ENCODE data around the gene GMDS.

Gene GMDS

GRCh38 chr6:2173203-2173961 lies 72.0 kb downstream of the GMDS start:
- DNase-seq, result no peak

DNA sequence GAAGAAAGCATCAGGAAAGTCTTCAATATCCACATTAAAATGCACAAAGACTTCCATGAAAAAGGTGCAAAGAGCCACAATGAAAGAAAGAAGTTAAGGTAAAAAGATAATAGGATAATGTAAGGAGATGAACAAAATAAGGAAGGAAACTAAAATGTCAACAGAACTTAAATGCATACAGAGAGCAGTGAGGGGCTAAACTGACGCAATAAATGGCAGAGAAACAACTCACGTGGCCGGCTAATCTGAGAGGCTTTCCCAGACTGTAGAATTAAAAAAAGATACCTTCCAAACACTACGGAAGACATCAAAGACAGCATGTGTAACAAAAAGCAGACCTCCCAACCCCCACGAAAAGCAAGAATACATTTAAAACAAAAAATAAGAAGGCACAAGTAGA lies 73.7 kb downstream of the GMDS start:
- no peak for DNase-seq

GRCh38 chr6:2168480-2168879 lies 76.9 kb downstream of the GMDS start:
- no peak for DNase-seq

DNA sequence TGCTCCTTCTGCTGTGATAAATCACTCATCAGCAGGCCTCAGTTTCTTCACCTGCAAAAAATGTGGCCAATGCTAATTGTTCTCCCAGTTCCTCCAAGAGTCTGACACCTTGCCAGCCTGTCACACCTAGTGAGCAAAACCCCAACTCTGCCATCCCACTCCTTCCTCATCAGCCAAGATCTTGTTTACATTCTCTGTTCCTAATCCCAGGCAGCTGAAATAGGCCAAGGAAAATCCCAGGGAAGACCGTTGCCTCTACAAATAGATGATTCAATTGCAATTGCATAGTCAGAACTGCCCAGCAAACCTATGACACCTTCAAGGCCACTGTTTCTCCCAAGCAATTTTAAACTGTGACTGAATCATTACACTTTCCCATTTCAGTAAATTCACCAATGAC lies 78.7 kb downstream of the GMDS start:
- no peak for DNase-seq

DNA sequence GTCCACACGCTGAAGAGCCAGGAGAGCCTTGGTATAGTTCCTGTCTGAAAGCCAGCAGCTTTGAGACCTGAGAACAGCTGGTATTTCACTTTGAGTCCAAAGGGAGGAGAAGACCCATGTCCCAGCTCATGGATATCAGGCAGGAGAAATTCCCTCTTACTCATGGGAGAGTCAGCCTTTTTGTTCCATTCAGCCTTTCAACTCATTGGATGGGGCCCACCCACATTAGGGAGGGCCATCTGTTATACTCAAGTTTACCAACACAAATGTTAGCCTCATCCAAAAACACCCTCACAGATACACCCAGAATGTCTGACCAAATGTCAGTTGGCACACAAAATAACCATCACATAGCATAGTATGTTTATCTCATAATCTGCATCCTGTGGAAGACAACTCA lies 80.1 kb downstream of the GMDS start:
- no peak for DNase-seq

DNA sequence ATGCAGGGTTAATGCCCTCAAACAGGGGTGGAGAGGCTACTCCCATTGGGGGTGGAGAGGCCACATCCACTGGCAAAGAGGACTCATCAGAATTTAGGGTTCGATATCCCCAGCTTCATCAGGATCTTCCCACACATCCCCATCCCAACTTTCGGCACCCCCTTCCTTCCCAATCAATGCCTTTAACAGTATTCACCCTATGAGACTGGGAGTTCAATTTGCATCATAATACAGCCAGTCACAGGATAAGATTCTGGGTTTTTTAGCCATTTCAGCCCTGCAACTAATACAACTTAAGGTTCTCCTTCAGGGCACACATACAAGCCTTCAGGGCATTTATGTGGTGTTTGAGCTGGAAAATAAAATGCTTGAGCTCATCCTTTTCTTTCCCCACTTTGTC lies 80.9 kb downstream of the GMDS start:
- DNase-seq, result no peak

DNA sequence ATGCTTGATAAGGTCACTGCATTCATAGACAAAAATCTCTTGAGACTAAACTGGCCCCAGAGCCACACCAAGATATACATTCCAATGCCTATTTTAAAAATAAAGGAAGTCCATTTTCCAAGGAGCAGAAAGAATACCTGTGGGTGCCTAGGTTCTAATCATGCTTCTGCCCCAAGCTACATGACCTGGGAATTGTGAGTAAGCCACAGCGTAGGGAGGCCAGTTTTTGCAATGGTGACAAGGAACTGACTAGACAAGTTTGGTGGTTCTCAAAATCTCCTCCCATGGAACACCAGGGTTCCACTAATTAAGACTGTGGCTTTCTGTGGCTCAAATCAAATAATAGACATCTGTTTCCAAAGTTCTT lies 83.3 kb downstream of the GMDS start:
- no peak for DNase-seq

DNA sequence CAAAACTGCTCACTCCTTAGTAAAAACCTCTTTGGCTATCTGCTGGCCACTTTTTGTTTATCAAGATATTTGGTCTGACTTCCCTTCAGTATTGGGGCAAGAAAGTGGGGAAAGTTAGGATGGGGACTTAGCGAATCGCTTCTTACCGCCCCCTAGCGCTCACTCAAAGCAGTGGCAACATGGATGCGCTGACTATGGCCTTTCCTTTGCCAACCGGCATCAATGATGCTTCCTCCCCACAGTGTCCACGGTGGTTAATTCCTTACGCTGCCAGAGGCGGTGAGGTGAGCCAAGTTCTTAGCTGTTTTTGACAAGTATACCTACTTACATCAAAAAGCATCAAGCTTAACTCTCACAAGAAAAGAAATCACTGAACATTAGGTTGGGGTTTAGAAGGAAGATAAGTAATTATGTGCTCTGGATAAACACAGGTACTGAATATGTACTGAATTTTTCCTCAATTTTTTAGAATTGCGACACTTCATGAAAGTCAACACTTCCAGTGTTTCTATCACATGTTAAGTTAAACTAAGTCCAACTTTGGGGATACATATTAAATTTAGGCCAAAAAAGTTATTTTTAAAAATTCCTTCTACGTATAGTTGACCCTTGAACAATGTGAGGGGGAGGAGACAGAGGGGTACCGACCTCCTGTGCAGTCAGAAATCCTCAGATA lies 86.7 kb downstream of the GMDS start:
- no peak for DNase-seq

GRCh38 chr6:2157441-2158127 lies 87.8 kb downstream of the GMDS start:
- DNase-seq, result no peak

DNA sequence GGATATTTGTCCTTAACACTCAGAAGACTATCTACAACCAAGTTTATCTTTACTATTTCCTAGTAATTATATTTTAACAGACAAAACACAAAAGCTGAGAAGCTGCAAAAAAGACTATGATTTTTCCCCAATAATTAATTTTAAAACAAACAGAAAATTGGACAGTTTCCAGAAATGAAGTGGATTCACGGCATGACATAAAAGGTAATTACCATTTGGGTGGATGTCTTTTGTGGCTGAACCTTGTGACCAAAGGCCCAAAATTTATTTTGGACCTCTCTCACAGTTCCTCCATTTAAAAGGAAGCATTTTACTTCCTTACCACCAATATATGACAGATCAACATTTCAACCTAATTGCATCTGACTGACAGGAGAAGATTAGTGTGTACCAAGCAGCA lies 90.2 kb downstream of the GMDS start:
- DNase-seq, result no peak

DNA sequence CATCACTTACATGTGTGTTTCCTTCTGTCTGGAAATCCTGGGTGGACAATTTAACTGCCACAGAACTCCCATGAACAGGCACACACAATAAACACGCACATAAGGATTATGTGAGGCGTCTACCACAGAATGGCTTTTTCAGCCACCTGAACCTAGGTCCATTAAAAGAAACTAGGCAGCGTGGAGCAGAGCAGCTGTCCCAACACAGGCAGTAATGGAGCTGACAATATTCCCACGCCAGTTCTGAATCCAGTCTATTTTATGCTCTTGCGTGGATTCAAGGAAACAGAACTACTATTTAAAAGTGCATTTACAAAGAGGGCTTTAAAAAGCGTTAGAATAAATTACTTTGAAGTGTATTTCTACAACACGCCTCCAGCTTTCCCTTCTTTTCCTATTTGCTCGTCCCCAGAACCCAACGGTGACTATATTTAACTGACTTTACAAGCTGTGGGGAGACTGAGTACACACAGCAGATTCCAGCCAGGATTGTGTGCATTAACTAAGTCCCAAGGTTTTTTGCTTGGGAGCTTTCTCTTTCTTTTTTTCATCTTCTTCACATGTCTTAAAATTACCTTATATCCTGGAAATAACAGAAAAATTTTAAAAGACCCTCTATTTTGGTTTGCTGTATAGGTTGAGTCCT lies 95.9 kb downstream of the GMDS start:
- DNase-seq, result no peak

DNA sequence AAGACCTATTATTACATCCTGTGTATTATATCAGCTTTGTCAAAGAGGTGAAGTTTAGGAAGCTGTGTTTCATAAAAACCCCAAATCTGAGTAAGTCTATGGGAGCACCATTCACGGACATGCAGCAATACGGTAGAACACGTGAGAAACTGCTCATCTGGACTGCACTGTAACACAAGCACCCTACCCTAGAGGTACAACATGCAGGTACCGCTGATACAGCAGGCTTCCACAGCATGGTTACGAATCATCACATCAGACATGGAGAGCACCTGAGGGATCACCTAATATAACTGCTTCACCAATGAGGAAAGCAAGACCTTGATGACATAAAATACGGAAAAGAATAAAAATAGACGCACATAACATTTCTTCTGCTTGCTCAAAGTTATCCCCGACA lies 96.7 kb downstream of the GMDS start:
- no peak for DNase-seq

DNA sequence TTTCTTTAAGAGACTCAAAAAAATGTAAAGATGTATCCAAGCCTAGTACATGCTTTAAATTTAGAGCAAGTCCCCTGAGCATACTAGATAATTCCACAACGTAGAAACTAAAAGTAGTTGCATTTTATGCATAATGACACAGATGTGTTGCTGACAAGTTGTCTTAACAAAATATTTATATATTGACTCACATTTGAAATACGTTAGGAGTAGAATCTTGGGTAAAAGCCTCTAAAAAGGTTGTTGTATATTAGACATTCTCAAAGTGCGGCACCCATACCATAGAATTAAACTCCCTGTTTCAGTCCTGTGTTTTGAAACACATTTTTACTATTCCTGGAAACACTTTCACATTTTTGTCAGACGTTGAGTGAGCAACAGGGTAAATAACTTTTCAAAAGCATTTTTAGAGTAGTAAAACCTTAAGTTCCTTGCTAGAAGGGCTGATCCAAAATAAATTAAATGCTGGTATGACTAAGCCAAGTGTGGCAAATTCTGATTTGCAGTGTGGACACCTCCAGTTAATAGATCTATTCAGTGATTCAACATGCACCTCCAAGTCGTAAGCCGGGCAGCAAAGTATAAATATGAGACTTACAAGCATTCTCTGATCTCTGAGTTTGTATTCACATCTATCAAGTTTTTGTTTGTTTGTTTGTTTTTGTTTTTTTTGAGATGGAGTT lies 97.5 kb downstream of the GMDS start:
- DNase-seq, result no peak

- DNase-seq, result no peak
Observed at GRCh38 chr6:2147261-2147660, 98.1 kb downstream of the GMDS start.

DNA sequence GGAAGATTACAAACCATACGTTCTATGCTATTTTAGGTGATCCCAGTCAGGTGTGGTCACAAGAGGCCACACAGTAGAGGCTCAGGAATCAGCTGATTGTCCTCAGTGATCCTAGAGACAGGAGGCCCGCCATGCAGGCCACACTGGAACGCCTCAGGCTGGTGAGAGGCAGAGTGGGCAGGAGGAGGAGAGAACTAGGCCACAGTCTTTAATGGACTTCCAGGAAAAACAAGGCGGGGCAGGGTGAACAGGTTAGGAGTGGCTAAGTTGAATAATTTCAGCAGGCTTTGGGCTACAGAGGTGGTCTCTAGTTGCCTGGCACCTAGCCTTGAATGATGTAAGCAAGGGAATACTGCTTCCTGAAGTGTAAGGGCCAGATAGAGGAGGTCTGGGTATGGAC lies 101.2 kb downstream of the GMDS start:
- DNase-seq, result no peak

GRCh38 chr6:2141644-2142290 lies 103.6 kb downstream of the GMDS start:
- no peak for DNase-seq

- DNase-seq, result no peak
Observed at GRCh38 chr6:2140438-2141128, 104.8 kb downstream of the GMDS start.

- no peak for DNase-seq
Observed at GRCh38 chr6:2135401-2135800, 110.0 kb downstream of the GMDS start.

GRCh38 chr6:2134554-2134953 lies 110.9 kb downstream of the GMDS start:
- no peak for DNase-seq

- no peak for DNase-seq
Observed at GRCh38 chr6:2133716-2134310, 111.6 kb downstream of the GMDS start.

GRCh38 chr6:2132916-2133315 lies 112.5 kb downstream of the GMDS start:
- no peak for DNase-seq

DNA sequence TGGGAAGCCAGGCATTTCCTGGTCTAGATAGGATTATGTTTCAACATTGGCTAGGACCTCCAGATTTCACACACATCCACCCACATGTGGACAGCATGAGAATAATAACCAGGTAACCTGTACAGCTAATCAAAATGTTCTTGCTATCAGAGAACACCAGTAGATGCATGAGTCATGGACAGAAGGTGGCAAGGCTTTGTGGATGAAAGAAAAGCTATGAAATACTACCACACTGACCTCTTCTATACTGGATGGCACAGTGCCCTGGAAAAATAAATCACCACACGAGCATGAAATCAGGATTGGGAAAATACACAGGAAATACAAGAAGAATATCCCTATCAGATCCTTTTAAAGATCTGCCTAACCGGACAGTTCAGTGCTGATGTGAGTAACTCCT lies 113.0 kb downstream of the GMDS start:
- DNase-seq, result no peak

Measured in SIG-M5 (cell line).